Neuronal stem cell (in vitro differentiated cells): ENCODE results near the gene KLF11.

Experiments used
- DNase-seq: peaks from one replicate; pipeline ENCODE4 v3.0.0-alpha.2; 2013; ENCODE audit warnings: low spot score
- H2AFZ ChIP-seq: one replicate; pipeline ENCODE4 v1.6.1; 2013; ENCODE audit warnings: mild to moderate bottlenecking, low read length, inconsistent platforms
- H2AK5ac ChIP-seq: 2 replicates; pipeline ENCODE4 v1.6.1; 2013; ENCODE audit warnings: low read depth, mild to moderate bottlenecking, inconsistent platforms, low read length, moderate library complexity, mixed read lengths
- H2BK120ac ChIP-seq: 2 replicates; pipeline ENCODE4 v1.6.1; 2013; ENCODE audit warnings: low read depth, mild to moderate bottlenecking, inconsistent platforms, low read length, moderate library complexity, mixed read lengths
- H2BK12ac ChIP-seq: one replicate; pipeline ENCODE4 v1.6.1; 2013; ENCODE audit warnings: low read length, inconsistent platforms
- H2BK15ac ChIP-seq: 2 replicates; pipeline ENCODE4 v1.6.1; 2013; ENCODE audit warnings: mild to moderate bottlenecking, low read length, inconsistent platforms, mixed read lengths
- H2BK5ac ChIP-seq: one replicate; pipeline ENCODE4 v1.6.1; 2013; ENCODE audit warnings: inconsistent platforms, mild to moderate bottlenecking, low read length, moderate library complexity
- H3K14ac ChIP-seq: one replicate; pipeline ENCODE4 v1.6.1; 2013; ENCODE audit warnings: low read length, inconsistent platforms
- H3K18ac ChIP-seq: 2 replicates; pipeline ENCODE4 v1.6.1; 2013; ENCODE audit warnings: low read length, inconsistent platforms
- H3K23ac ChIP-seq: 2 replicates; pipeline ENCODE4 v1.6.1; 2013; ENCODE audit warnings: low read depth, mild to moderate bottlenecking, mixed read lengths, low read length, inconsistent platforms; ENCODE audit not compliant: poor library complexity
- H3K27ac ChIP-seq: replicated peaks from 3 replicates; pipeline ENCODE4 v1.5.1; 2013; ENCODE audit warnings: low read length, inconsistent platforms
- H3K27me3 ChIP-seq, 3 experiments: 2 replicates each; pipeline ENCODE4 v1.6.1; 2013; ENCODE audit warnings: low read length in 3 of 3, mild to moderate bottlenecking in 2 of 3, inconsistent platforms in 1 of 3, low read depth in 1 of 3, mixed read lengths in 1 of 3, moderate library complexity in 1 of 3; ENCODE audit not compliant: control insufficient read depth in 3 of 3, insufficient read depth in 3 of 3
- H3K36me3 ChIP-seq, 2 donors: replicated peaks in 1 of 2; 2 replicates each; pipeline ENCODE4 v1.6.1; 2013; ENCODE audit warnings: low read length in 2 of 2; ENCODE audit not compliant: control insufficient read depth in 2 of 2, insufficient read depth in 2 of 2
- H3K4ac ChIP-seq: 2 replicates; pipeline ENCODE4 v1.6.1; 2013; ENCODE audit warnings: inconsistent platforms, mild to moderate bottlenecking, low read length, moderate library complexity
- H3K4me1 ChIP-seq, 2 donors: 1 replicate in 1 of 2; 2 replicates in 1 of 2; pipeline ENCODE4 v1.6.1; 2013; ENCODE audit warnings: low read length in 2 of 2, low read depth in 1 of 2; ENCODE audit not compliant: control insufficient read depth in 2 of 2, insufficient read depth in 1 of 2
- H3K4me2 ChIP-seq: one replicate; pipeline ENCODE4 v1.6.1; 2013; ENCODE audit warnings: mild to moderate bottlenecking, low read length, inconsistent platforms; ENCODE audit not compliant: insufficient read depth, poor library complexity, severe bottlenecking
- H3K4me3 ChIP-seq, 2 donors: 2 replicates each; pipeline ENCODE4 v1.5.1; 2013; ENCODE audit warnings: low read length in 2 of 2, mild to moderate bottlenecking in 2 of 2, inconsistent platforms in 1 of 2, moderate library complexity in 1 of 2
- H3K79me1 ChIP-seq: one replicate; pipeline ENCODE4 v1.6.1; 2013; ENCODE audit warnings: low read depth, mild to moderate bottlenecking, inconsistent platforms, low read length, moderate library complexity
- H3K9ac ChIP-seq: one replicate; pipeline ENCODE4 v1.6.1; 2013; ENCODE audit warnings: mild to moderate bottlenecking, low read depth, low read length, inconsistent platforms; ENCODE audit not compliant: poor library complexity
- H3K9me3 ChIP-seq, 2 donors: replicated peaks in 1 of 2; 2 replicates each; pipeline versions ENCODE3 to v1.6.1; 2013; ENCODE audit warnings: low read length in 2 of 2, mild to moderate bottlenecking in 2 of 2, inconsistent platforms in 1 of 2, low read depth in 1 of 2, mixed read lengths in 1 of 2, moderate library complexity in 1 of 2; ENCODE audit not compliant: control insufficient read depth in 2 of 2, insufficient read depth in 1 of 2
- H4K8ac ChIP-seq: one replicate; pipeline ENCODE4 v1.6.1; 2013; ENCODE audit warnings: low read depth, mild to moderate bottlenecking, inconsistent platforms, low read length, moderate library complexity
- H4K91ac ChIP-seq: one replicate; pipeline ENCODE4 v1.6.1; 2013; ENCODE audit warnings: low read length, low read depth, mild to moderate bottlenecking, inconsistent platforms; ENCODE audit not compliant: poor library complexity
- WGBS, 2 donors: extraction: QIAGEN DNeasy Blood & Tissue Kit; methylation state at CpG; one replicate each; pipeline ENCODE4 v1.1.7; 2013; ENCODE audit warnings: missing lambda C conversion rate in 2 of 2, mixed read lengths in 1 of 2; ENCODE audit not compliant: insufficient read length in 2 of 2, insufficient replicate concordance in 1 of 2; ENCODE audit errors: extremely low coverage in 2 of 2; 5-methylcytosine and 5-hydroxymethylcytosine counted together

The KLF11 gene

GRCh38 chr2:10073706-10074105 is 30.4 kb downstream of the KLF11 start:
- no peaks in the 10 kb centered on the region for H3K36me3 ChIP-seq
- H3K27me3 ChIP-seq: peaks cover 3 to 59% (median 15%) of the 10 kb centered on the region in 3 experiments

DNA sequence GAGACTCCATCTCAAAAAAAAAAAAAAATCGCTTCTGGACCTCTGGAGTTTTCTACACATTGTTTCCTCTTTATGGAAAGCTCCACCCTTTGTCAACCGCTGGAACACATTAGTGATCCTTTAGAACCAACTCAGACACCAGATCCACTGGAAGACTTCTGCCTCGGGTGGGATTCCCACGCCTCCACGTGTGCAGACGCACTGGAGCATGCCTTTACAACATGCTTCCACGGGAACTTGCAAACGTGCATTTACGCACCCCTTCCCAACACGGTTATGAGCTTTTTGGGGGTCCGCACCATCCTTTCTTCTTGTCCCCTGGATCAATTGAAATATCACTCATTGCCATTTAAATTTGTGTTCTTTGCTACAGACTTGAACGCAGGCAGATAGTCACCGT is 31.8 kb downstream of the KLF11 start:
- Histone ChIP-seq H3K36me3 (no peaks in the 10 kb centered on the region), H3K27ac (no peak overlapping the region), H3K14ac (no peak overlapping the region), H2BK15ac (no peak overlapping the region), H2BK5ac (no peak overlapping the region), H3K18ac (no peak overlapping the region), H4K91ac (no peak overlapping the region), H2BK120ac (no peak overlapping the region), H2AK5ac (no peak overlapping the region), H2BK12ac (no peak overlapping the region), H3K23ac (no peak overlapping the region), H4K8ac (no peak overlapping the region), H3K27me3 (peaks cover 3 to 67% (median 28%) of the 10 kb centered on the region in 3 experiments), H3K9me3 (no peaks in the 10 kb centered on the region), H2AFZ (no peak overlapping the region), H3K4ac (no peak overlapping the region), H3K4me3 (no peak overlapping the region), H3K79me1 (no peaks in the 10 kb centered on the region), H3K4me2 (no peak overlapping the region), H3K9ac (no peak overlapping the region), H3K4me1 (peaks cover 0 to 8% of the 10 kb centered on the region in 2 donors)
- no CpG with 5 or more reads among the region's 13 CpGs for WGBS, 2 donors
- DNase-seq: no peak

More at GRCh38 chr2:10073706-10074105, 30.4 kb downstream of the KLF11 start:
- H3K4ac ChIP-seq: no peak overlapping the region
- no peak overlapping the region for H3K9ac ChIP-seq
- H3K27ac ChIP-seq: no peak overlapping the region
- no peak overlapping the region for H4K91ac ChIP-seq
- no CpG with 5 or more reads among the region's 8 CpGs for WGBS, 2 donors
- H3K4me1 ChIP-seq: peaks cover 0 to 2% of the 10 kb centered on the region in 2 donors
- no peak overlapping the region for H4K8ac ChIP-seq
- H2BK120ac ChIP-seq: no peak overlapping the region
- H3K79me1 ChIP-seq: no peaks in the 10 kb centered on the region
- H3K9me3 ChIP-seq: no peaks in the 10 kb centered on the region
- H2BK15ac ChIP-seq: no peak overlapping the region
- H2BK5ac ChIP-seq: no peak overlapping the region
- H3K18ac ChIP-seq: no peak overlapping the region
- H2AFZ ChIP-seq: no peak overlapping the region
- DNase-seq: no peak
- no peak overlapping the region for H3K4me2 ChIP-seq
- no peak overlapping the region for H2BK12ac ChIP-seq
- no peak overlapping the region for H2AK5ac ChIP-seq
- no peak overlapping the region for H3K14ac ChIP-seq
- no peak overlapping the region for H3K4me3 ChIP-seq
- H3K23ac ChIP-seq: peak overlapping the region; percentile 92

GRCh38 chr2:10075571-10076209 is 32.3 kb downstream of the KLF11 start:
- no peak overlapping the region for H2AK5ac ChIP-seq
- no peak overlapping the region for H3K23ac ChIP-seq
- no peak overlapping the region for H3K4me3 ChIP-seq
- no peak overlapping the region for H3K27ac ChIP-seq
- H3K4ac ChIP-seq: no peak overlapping the region
- no peaks in the 10 kb centered on the region for H3K9me3 ChIP-seq
- no peaks in the 10 kb centered on the region for H3K36me3 ChIP-seq
- H3K18ac ChIP-seq: no peak overlapping the region
- H3K14ac ChIP-seq: no peak overlapping the region
- H3K4me1 ChIP-seq: peaks cover 2 to 8% of the 10 kb centered on the region in 2 donors
- H4K8ac ChIP-seq: no peak overlapping the region
- DNase-seq: no peak
- no peak overlapping the region for H3K9ac ChIP-seq
- WGBS, 2 donors: no CpG with 5 or more reads among the region's 9 CpGs
- H4K91ac ChIP-seq: no peak overlapping the region
- H3K79me1 ChIP-seq: no peaks in the 10 kb centered on the region
- no peak overlapping the region for H3K4me2 ChIP-seq
- H2BK120ac ChIP-seq: no peak overlapping the region
- H2AFZ ChIP-seq: no peak overlapping the region
- H3K27me3 ChIP-seq: peaks cover 6 to 71% (median 34%) of the 10 kb centered on the region in 3 experiments
- H2BK12ac ChIP-seq: no peak overlapping the region
- no peak overlapping the region for H2BK5ac ChIP-seq
- no peak overlapping the region for H2BK15ac ChIP-seq

DNA sequence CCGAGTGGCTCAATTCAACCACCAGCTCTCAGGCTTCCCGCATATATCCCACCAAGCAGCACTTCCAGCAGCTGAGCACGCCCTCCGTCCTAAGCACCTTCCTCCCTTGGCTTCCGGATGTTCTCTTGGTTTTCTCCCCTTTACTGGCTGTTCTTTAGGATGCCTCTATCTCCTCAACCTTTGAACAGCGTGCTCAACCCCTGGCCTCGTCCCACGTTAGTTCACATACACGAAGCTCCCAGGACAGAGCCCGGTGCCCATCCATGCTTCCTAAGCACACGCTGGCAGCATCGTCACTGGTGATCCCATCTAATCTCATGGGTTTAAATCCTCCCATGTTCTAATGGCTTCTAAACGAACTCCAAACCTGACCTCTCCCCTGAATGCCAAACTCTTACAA is 33.2 kb downstream of the KLF11 start:
- no peak overlapping the region for H3K4me2 ChIP-seq
- H3K9me3 ChIP-seq: no peaks in the 10 kb centered on the region
- H2AK5ac ChIP-seq: no peak overlapping the region
- H3K4me1 ChIP-seq: peaks cover 3 to 8% of the 10 kb centered on the region in 2 donors
- H3K18ac ChIP-seq: no peak overlapping the region
- H3K9ac ChIP-seq: peak overlapping the region; percentile 1
- H3K27me3 ChIP-seq: peaks cover 9 to 79% (median 41%) of the 10 kb centered on the region in 3 experiments
- no peak overlapping the region for H2AFZ ChIP-seq
- no peak for DNase-seq
- no peak overlapping the region for H2BK15ac ChIP-seq
- no CpG with 5 or more reads among the region's 13 CpGs for WGBS, 2 donors
- H4K8ac ChIP-seq: no peak overlapping the region
- no peak overlapping the region for H3K23ac ChIP-seq
- H3K14ac ChIP-seq: no peak overlapping the region
- H3K4ac ChIP-seq: no peak overlapping the region
- H3K4me3 ChIP-seq: no peak overlapping the region
- H2BK5ac ChIP-seq: no peak overlapping the region
- H2BK12ac ChIP-seq: no peak overlapping the region
- H3K27ac ChIP-seq: no peak overlapping the region
- H3K79me1 ChIP-seq: no peaks in the 10 kb centered on the region
- H3K36me3 ChIP-seq: no peaks in the 10 kb centered on the region
- H2BK120ac ChIP-seq: no peak overlapping the region
- H4K91ac ChIP-seq: no peak overlapping the region
